Left lung (tissue), 10 donors: ENCODE results near the gene C1orf226. TPM values are rescaled to one million over a fixed set of nuclear protein-coding genes. Genes with fewer than 3 reads are reported as not detected.

Experiments used
- ATAC-seq: fragments of 200-7000 bp; cut with Tn5 transposase; one replicate; pipeline ENCODE4 v1.9.1; 2020; ENCODE audit warnings: moderate library complexity
- DNase-seq, 4 donors: peaks; one replicate each; pipeline ENCODE4 v3.0.0-alpha.2; 2013 to 2020
- H3K27ac ChIP-seq, 2 donors: fragments of 200-600 bp; sonication (generic) in 1 of 2; one replicate each; pipeline versions ENCODE4 v1.5.0 to v1.8.0; 2020 to 2021
- H3K27me3 ChIP-seq, 2 donors: fragments of 200-600 bp; sonication (generic) in 1 of 2; one replicate each; pipeline versions ENCODE4 v1.5.0 to v1.8.0; 2020 to 2021
- H3K36me3 ChIP-seq, 2 donors: fragments of 200-600 bp; sonication (generic) in 1 of 2; one replicate each; pipeline versions ENCODE4 v1.5.0 to v1.8.0; 2020 to 2021
- H3K4me1 ChIP-seq, 2 donors: fragments of 200-600 bp; one replicate each; pipeline ENCODE4 v1.8.0; 2021
- H3K4me3 ChIP-seq, 2 donors: fragments of 200-600 bp; sonication (generic) in 1 of 2; one replicate each; pipeline versions ENCODE4 v1.5.0 to v1.8.0; 2020 to 2021; ENCODE audit warnings: mild to moderate bottlenecking in 1 of 2
- H3K9me3 ChIP-seq, 2 donors: fragments of 200-600 bp; sonication (generic) in 1 of 2; one replicate each; pipeline versions ENCODE4 v1.5.0 to v1.8.0; 2020 to 2021
- intact Hi-C, 2 donors: fragments of 100-400 bp; cut with DNase I; formaldehyde crosslinking; loops; one replicate each; pipeline versions ENCODE4 v1.11.2 to v1.14.2; 2022
- polyA plus RNA-seq, 6 donors: library from polyadenylated mRNA; unstranded; fragments of 120-200 nt; gene quantifications; one replicate each; pipeline ENCODE4 v1.2.1, GENCODE V29; 2013; ENCODE audit not compliant: insufficient read length in 6 of 6
- total RNA-seq, 2 donors: library from RNA; stranded (reverse); fragmentation: NEBNext Ultra II Directional; extraction: Animal tissue kit (Norgen Biotek cat#: 25700); gene quantifications; one replicate each; pipeline ENCODE4 v1.2.1, GENCODE V29; 2021
- TF ChIP-seq, protein P1 (sequence below), 2 donors: fragments of 200-600 bp; sonication (generic) in 1 of 2; IDR thresholded peaks; one replicate each; pipeline versions ENCODE4 v1.5.0 to v1.8.0; 2021; ENCODE audit warnings: antibody characterized with exemption in 2 of 2
- donor health status: DM: no; HTN: yes; CAD: no.
- donor health status: DM: no; HTN: no; CAD: no.

Gene C1orf226
- total and polyA plus RNA-seq, 8 donors = 4.0 to 8.5 (median 5.0) TPM

DNA sequence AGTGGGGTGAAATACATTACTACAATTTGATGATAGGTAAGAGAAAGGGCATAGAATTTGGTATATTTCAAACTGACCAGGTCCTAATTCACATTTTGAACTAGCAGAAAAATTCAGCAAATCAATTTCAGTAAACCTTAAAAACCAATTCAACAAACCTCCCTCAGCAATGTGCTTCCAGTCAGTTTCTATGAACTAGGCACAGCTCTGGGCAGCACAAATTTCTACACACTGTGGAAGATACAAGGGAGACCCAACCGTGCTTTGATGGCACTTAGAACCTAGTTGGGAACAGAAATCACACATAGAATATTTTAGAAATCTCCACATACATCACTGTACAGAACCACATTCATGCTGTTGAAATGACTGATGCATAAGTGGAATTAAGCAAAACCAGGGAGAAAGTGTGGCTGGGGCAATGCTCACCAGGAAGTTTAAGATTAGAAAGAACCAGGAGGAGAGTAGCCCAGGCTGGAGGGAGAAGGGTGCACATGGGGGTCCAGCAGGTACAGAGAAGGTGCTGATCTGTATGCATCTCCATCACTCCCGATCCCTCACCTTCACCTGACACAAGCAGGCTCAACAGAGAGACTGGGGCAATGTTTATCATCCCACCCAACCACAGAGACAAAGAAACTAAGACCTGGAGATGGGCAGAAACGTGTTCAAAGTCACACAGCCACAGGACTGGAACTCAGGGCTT, 14.8 kb downstream of the C1orf226 start:
- ATAC-seq = no peak
- intact Hi-C loops = no loop called here
- TF ChIP-seq, protein P1, sequence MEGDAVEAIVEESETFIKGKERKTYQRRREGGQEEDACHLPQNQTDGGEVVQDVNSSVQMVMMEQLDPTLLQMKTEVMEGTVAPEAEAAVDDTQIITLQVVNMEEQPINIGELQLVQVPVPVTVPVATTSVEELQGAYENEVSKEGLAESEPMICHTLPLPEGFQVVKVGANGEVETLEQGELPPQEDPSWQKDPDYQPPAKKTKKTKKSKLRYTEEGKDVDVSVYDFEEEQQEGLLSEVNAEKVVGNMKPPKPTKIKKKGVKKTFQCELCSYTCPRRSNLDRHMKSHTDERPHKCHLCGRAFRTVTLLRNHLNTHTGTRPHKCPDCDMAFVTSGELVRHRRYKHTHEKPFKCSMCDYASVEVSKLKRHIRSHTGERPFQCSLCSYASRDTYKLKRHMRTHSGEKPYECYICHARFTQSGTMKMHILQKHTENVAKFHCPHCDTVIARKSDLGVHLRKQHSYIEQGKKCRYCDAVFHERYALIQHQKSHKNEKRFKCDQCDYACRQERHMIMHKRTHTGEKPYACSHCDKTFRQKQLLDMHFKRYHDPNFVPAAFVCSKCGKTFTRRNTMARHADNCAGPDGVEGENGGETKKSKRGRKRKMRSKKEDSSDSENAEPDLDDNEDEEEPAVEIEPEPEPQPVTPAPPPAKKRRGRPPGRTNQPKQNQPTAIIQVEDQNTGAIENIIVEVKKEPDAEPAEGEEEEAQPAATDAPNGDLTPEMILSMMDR (IDR thresholded peaks at IDR 0.05) = no peak

DNA sequence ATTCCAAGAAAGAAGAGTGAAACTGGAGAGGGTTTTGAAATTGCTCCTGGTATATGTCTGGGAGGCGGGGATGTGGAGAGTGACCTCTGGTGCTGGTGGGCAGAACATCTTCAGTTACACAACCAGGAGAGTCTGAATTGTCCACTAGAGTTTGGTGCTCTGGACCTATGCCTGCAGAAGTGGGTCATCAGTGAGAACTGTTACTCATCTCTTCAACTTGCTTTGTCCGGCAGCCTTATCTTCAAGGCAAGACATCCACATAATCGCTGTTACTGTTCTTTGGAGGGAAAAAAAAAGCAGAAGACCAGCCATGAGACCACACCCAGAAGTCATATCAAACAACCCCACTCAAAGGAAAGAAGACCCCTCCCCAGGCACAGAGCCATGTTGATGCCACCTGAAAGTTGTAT, 15.5 kb downstream of the C1orf226 start:
- no peak for DNase-seq
- peaks cover 0 to 15% of the 10 kb centered on the region in 2 donors for H3K27me3 ChIP-seq
- H3K4me3 ChIP-seq = no peak overlapping the region
- TF ChIP-seq, protein P1 (IDR thresholded peaks at IDR 0.05) = no peak
- intact Hi-C loops = no loop called here
- no peak overlapping the region for H3K27ac ChIP-seq
- no peaks in the 10 kb centered on the region for H3K36me3 ChIP-seq
- no peak for ATAC-seq
- no peaks in the 10 kb centered on the region for H3K9me3 ChIP-seq
- H3K4me1 ChIP-seq = peaks cover 0 to under 1% of the 10 kb centered on the region in 2 donors

More for the DNA sequence above, 14.8 kb downstream of the C1orf226 start:
- Histone ChIP-seq H3K9me3 (no peaks in the 10 kb centered on the region), H3K4me1 (peaks cover 0 to 5% of the 10 kb centered on the region in 2 donors), H3K36me3 (no peaks in the 10 kb centered on the region), H3K4me3 (no peak overlapping the region), H3K27me3 (peaks cover 0 to 15% of the 10 kb centered on the region in 2 donors), H3K27ac (no peak overlapping the region)
- no peak for DNase-seq

DNA sequence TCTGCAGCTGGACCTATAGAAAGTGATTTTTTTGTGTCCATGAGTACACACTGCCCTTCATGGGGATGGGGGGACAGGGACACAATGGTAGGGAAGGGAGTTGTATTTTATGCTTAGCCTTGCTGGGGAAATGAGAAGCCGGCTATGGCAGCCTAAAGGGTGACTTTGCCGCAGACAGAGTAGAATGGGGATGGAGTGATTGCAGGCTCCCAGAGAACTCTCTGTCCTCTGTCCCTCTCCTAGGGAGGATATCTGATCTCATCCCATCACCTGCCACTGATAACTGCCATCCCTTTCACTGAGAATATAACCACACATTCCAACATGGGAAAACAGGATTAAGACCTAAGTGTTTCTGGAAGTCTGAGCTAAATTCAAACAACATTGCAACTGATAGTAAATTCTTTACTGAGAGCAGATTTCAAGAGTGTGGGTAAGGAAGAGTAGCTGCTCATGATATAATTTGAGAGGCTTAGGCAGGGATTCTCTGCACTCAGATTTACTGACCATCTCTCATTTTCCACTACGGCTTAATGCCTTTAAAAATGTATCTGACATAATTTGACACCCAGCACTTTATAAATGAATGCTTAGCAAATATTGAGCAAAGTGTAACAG, 16.5 kb downstream of the C1orf226 start:
- no peak overlapping the region for H3K27ac ChIP-seq
- H3K27me3 ChIP-seq = peaks cover 0 to 15% of the 10 kb centered on the region in 2 donors
- intact Hi-C loops = no loop called here
- H3K36me3 ChIP-seq = no peaks in the 10 kb centered on the region
- no peaks in the 10 kb centered on the region for H3K4me1 ChIP-seq
- no peaks in the 10 kb centered on the region for H3K9me3 ChIP-seq
- DNase-seq = no peak
- ATAC-seq = no peak
- H3K4me3 ChIP-seq = no peak overlapping the region
- TF ChIP-seq, protein P1 (IDR thresholded peaks at IDR 0.05) = no peak

DNA sequence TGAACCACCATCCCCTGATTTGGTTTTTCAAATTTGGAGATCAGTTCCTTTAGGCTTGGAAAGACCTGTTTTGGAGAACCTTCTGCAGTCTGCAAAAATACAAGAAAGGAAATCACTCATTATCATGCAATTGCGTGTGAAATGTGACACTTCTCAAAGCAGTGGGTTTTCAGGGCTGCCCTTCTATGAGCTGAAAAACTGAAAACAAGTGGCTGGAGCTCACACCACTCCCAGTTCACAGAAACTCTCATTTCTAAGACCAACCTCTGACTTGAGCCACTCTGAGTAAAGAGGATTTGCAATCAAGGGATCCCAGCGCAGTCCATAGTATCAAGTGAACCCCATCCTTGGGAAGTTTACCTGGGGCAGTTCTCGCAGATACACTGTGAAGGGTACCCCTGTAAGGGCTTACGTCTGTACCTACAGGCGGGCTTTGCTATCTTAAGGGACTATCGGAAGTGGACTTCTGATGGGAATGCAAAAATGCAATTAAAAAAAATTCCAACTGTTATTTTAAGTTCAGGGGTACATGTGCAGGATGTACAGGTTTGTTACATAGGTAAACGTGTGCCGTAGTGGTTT, 17.6 kb downstream of the C1orf226 start:
- no peaks in the 10 kb centered on the region for H3K36me3 ChIP-seq
- no peak for DNase-seq
- TF ChIP-seq, protein P1 (IDR thresholded peaks at IDR 0.05) = no peak
- ATAC-seq = no peak
- H3K4me1 ChIP-seq = no peaks in the 10 kb centered on the region
- no peak overlapping the region for H3K4me3 ChIP-seq
- intact Hi-C loops = no loop called here
- H3K9me3 ChIP-seq = no peaks in the 10 kb centered on the region
- peaks cover 0 to 15% of the 10 kb centered on the region in 2 donors for H3K27me3 ChIP-seq
- H3K27ac ChIP-seq = no peak overlapping the region

DNA sequence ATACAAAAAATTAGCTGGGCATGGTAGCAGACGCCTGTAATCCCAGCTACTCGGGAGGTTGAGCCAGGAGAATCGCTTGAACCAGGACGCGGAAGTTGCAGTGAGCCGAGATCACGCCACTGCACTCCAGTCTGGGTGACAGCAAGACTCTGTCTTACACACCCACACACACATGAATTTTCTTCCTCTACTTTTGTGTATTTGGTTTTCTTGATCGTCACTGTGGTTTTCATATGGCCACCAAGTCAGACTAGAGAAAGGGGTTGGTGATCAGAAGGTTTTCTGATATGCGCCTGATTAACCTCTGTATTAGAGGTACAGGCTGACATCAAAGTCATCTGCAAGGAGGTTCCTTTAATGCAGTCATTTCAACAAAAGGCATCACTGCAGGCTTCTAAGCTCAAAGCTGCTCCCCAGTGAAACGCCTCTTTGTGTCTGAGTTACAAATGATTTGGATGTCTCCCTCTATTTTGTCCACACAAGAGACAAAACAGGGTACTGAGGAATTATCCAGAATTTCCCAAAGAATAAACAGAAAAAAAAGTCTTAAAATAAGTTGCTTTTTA, 19.3 kb downstream of the C1orf226 start:
- no peaks in the 10 kb centered on the region for H3K9me3 ChIP-seq
- DNase-seq (no peak), ATAC-seq (no peak)
- no peak overlapping the region for H3K4me3 ChIP-seq
- no peaks in the 10 kb centered on the region for H3K4me1 ChIP-seq
- H3K27me3 ChIP-seq = peaks cover 0 to 15% of the 10 kb centered on the region in 2 donors
- H3K36me3 ChIP-seq = no peaks in the 10 kb centered on the region
- TF ChIP-seq, protein P1 (IDR thresholded peaks at IDR 0.05) = no peak
- no peak overlapping the region for H3K27ac ChIP-seq
- intact Hi-C loops = no loop called here
